ENCODE data around the gene RAB1B.

Gene RAB1B

GRCh38 chr11:66285250-66285947 lies 17.0 kb downstream of the RAB1B start:
- no peak overlapping the region for H2AFZ ChIP-seq (ENCODE audit: low read length)
- no peaks in the 10 kb centered on the region for H4K20me1 ChIP-seq (ENCODE audit: insufficient read depth, low read length, poor library complexity, severe bottlenecking)
- H3K9me3 ChIP-seq (ENCODE audit: insufficient read depth, low read depth, low read length) = no peaks in the 10 kb centered on the region
- H3K4me3 ChIP-seq (ENCODE audit: low read length, poor library complexity, severe bottlenecking) = no peak overlapping the region
- H3K36me3 ChIP-seq (ENCODE audit: insufficient read depth, low read length) = no peaks in the 10 kb centered on the region
- TF ChIP-seq CTCF (conservative IDR thresholded peaks at IDR 0.05; ENCODE audit: low read length) = no peak
- no peak for TF ChIP-seq EZH2phosphoT487 (IDR thresholded peaks at IDR 0.05; ENCODE audit: borderline replicate concordance)
- H3F3A ChIP-seq (ENCODE audit: low read depth) = no peaks in the 10 kb centered on the region
- peaks cover 14% of the 10 kb centered on the region for H3K79me2 ChIP-seq (ENCODE audit: insufficient read depth, low read length)
- H3K4me2 ChIP-seq (ENCODE audit: low read depth, low read length, poor library complexity, severe bottlenecking) = no peak overlapping the region
- no peaks in the 10 kb centered on the region for H3K9me2 ChIP-seq (replicated peaks; ENCODE audit: low read depth, low read length)
- H3K27me3 ChIP-seq (ENCODE audit: insufficient read depth, low read length, poor library complexity, severe bottlenecking) = no peaks in the 10 kb centered on the region
- H3K4me1 ChIP-seq (ENCODE audit: insufficient read depth, low read length, poor library complexity, severe bottlenecking) = peaks cover 26% of the 10 kb centered on the region
- no peak overlapping the region for H3K9ac ChIP-seq (ENCODE audit: low read depth, low read length, poor library complexity, severe bottlenecking)

- H3K27me3 ChIP-seq (ENCODE audit: insufficient read depth, low read length, poor library complexity, severe bottlenecking) = no peaks in the 10 kb centered on the region
- no peaks in the 10 kb centered on the region for H3F3A ChIP-seq (ENCODE audit: low read depth)
- no peaks in the 10 kb centered on the region for H3K9me3 ChIP-seq (ENCODE audit: insufficient read depth, low read depth, low read length)
- peaks cover 14% of the 10 kb centered on the region for H3K79me2 ChIP-seq (ENCODE audit: insufficient read depth, low read length)
- peak overlapping the region; percentile 93 for H3K9ac ChIP-seq (ENCODE audit: low read depth, low read length, poor library complexity, severe bottlenecking)
- H3K36me3 ChIP-seq (ENCODE audit: insufficient read depth, low read length) = no peaks in the 10 kb centered on the region
- no peaks in the 10 kb centered on the region for H3K9me2 ChIP-seq (replicated peaks; ENCODE audit: low read depth, low read length)
- H3K4me2 ChIP-seq (ENCODE audit: low read depth, low read length, poor library complexity, severe bottlenecking) = no peak overlapping the region
- no peak overlapping the region for H3K4me3 ChIP-seq (ENCODE audit: low read length, poor library complexity, severe bottlenecking)
- TF ChIP-seq CTCF (conservative IDR thresholded peaks at IDR 0.05; ENCODE audit: low read length) (no peak), EZH2phosphoT487 (IDR thresholded peaks at IDR 0.05; ENCODE audit: borderline replicate concordance) (no peak)
- H2AFZ ChIP-seq (ENCODE audit: low read length) = no peak overlapping the region
- no peaks in the 10 kb centered on the region for H4K20me1 ChIP-seq (ENCODE audit: insufficient read depth, low read length, poor library complexity, severe bottlenecking)
- peaks cover 26% of the 10 kb centered on the region for H3K4me1 ChIP-seq (ENCODE audit: insufficient read depth, low read length, poor library complexity, severe bottlenecking)
Observed at GRCh38 chr11:66286699-66287098, 18.3 kb downstream of the RAB1B start.

GRCh38 chr11:66287211-66287888 lies 18.9 kb downstream of the RAB1B start:
- H3K4me3 ChIP-seq (ENCODE audit: low read length, poor library complexity, severe bottlenecking) = peak overlapping the region; percentile 95
- no peaks in the 10 kb centered on the region for H4K20me1 ChIP-seq (ENCODE audit: insufficient read depth, low read length, poor library complexity, severe bottlenecking)
- peaks cover 14% of the 10 kb centered on the region for H3K79me2 ChIP-seq (ENCODE audit: insufficient read depth, low read length)
- H3K9ac ChIP-seq (ENCODE audit: low read depth, low read length, poor library complexity, severe bottlenecking) = peak overlapping the region; percentile 93
- no peaks in the 10 kb centered on the region for H3K27me3 ChIP-seq (ENCODE audit: insufficient read depth, low read length, poor library complexity, severe bottlenecking)
- no peak for TF ChIP-seq CTCF (conservative IDR thresholded peaks at IDR 0.05; ENCODE audit: low read length)
- no peak for TF ChIP-seq EZH2phosphoT487 (IDR thresholded peaks at IDR 0.05; ENCODE audit: borderline replicate concordance)
- H3F3A ChIP-seq (ENCODE audit: low read depth) = no peaks in the 10 kb centered on the region
- H3K9me2 ChIP-seq (replicated peaks; ENCODE audit: low read depth, low read length) = no peaks in the 10 kb centered on the region
- peaks cover 26% of the 10 kb centered on the region for H3K4me1 ChIP-seq (ENCODE audit: insufficient read depth, low read length, poor library complexity, severe bottlenecking)
- H3K4me2 ChIP-seq (ENCODE audit: low read depth, low read length, poor library complexity, severe bottlenecking) = peak overlapping the region; percentile 86
- H2AFZ ChIP-seq (ENCODE audit: low read length) = no peak overlapping the region
- no peaks in the 10 kb centered on the region for H3K36me3 ChIP-seq (ENCODE audit: insufficient read depth, low read length)
- H3K9me3 ChIP-seq (ENCODE audit: insufficient read depth, low read depth, low read length) = no peaks in the 10 kb centered on the region

All from Loucy (cell line).